GM21390 (cell line): Measurements from ENCODE around the gene PLEKHA7.

Experiments used
- ATAC-seq: cut with Tn5 transposase; IDR thresholded peaks from one replicate; pipeline ENCODE4 v1.9.1; 2021; ENCODE audit not compliant: unreplicated experiment

The PLEKHA7 gene

DNA sequence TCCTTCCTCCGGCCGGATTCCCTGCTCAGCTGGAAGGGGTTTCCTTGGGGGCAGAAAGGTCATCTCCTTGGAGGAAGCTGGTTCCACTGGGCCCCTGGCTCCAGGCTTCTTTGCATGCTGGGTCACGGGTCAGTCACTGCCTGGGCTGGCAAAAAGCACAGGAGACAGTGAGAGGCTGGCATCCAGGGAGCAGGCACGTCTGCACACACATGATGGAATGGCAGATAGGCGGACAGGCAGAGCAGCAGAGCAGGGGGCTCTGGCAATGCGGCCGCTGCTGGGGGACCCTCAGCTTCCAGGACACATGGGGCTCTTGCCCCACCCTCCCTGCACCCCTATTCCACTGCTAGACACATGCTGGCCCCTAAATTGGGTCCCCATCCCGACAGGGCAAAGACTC lies 235.3 kb downstream of the PLEKHA7 start:
- ATAC-seq: no peak

DNA sequence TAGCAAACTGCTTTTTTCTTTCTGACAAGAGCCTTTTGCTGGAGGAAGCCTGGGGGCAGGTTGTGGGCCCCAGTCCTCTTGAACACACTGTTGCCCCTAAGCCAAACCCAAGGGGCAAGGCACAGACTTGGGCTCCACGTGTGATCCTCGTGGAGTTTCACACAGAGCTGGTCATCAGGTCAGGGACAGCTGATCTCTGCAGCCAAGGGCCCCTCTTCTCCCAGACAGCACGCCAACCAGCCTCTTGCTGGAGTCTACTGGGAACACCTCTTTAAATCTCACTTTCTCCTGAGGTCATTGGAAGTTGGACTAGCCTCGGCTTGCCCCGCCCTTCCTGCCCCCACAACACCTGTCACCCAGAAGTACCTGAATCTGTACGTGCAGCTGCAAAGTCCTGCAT lies 235.9 kb downstream of the PLEKHA7 start:
- ATAC-seq: no peak

DNA sequence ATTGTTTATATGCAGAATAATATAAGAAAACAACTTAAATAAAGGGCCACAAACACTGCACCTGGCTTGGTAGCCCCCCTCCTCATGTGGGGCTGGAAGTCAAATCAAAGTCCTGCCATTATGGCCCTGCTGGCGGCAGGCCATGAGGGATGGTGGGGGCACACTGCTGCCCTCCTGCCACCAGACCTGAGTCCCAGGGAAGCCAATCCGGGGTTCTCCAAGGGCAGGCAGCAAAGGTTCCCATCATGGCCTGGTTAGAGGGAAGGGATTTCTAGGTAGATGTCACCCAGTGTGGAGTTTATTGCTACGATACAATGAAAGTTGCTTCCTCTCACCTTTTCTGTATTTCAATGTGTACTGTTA lies 236.6 kb downstream of the PLEKHA7 start:
- ATAC-seq: no peak

DNA sequence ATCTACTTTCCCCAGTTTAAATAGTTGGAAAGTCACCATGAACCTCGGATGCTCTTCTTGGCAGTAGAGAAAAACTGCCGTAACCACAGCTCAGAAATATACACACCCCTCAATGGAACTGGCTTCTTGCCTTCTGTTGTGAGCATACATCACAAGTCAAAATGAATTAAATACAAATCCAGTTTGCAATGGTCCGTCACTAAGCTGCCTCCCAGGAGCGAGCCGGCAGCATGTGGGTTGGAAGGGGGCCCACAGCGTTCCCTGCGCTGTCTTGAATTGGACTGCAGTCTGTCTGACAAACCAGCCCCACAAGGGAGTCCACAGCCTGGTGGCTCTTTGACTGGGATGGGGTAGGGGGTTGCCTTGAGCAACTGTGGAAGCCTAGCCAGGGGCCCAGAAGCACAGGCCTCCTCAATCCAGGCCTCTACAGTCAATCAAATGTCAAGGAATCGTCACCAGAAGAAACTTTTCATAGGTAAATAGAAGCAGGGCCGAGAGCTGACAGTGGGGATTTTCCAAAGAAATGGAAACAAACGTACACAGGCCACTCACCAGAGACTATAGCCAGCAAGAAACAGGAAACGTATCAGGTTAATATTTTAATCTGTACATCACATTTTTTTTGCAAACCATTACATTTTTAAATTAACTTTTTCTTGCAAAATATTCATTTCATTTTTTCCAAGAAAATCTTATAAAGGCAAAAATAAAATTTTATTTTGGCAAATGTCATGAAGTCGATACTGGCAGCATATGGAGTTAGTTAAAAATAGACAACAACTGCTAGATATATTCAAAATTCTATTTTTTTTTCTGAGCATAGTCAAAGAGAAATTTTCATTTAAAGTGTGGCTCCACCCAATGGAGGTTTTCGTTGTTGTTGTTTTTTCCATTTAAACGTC lies 237.3 kb downstream of the PLEKHA7 start:
- ATAC-seq: no peak

DNA sequence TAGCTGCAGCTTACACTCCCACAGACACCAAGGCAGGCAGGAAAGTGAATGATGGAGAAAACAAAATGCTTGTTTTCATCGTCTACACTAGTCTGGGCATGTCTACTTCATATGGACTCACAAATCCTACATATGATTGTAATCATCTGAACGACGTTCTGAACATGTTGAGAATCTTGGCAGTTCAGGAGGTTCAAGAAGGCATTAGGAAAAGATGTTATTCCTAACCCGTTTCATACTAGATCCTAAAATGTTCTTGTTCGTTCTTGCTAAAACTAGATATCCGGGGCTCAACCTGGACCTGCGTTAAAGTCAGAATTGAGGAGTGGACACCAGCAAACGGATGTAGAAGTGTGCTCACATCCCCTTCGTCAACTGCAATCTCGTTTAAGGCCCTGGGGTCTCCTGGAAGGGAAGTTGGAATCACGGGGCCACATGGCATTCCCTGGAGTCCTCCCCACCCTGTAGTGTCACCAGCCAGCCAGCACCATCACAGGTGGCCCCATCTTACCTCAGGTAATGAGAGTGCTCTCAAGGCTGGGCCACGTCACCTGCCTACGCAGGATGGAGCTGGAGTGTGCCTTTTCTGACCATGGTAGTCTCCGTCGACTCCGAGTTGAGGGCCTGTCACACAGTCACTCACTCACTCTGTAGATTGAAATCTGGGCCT lies 238.5 kb downstream of the PLEKHA7 start:
- ATAC-seq: no peak

DNA sequence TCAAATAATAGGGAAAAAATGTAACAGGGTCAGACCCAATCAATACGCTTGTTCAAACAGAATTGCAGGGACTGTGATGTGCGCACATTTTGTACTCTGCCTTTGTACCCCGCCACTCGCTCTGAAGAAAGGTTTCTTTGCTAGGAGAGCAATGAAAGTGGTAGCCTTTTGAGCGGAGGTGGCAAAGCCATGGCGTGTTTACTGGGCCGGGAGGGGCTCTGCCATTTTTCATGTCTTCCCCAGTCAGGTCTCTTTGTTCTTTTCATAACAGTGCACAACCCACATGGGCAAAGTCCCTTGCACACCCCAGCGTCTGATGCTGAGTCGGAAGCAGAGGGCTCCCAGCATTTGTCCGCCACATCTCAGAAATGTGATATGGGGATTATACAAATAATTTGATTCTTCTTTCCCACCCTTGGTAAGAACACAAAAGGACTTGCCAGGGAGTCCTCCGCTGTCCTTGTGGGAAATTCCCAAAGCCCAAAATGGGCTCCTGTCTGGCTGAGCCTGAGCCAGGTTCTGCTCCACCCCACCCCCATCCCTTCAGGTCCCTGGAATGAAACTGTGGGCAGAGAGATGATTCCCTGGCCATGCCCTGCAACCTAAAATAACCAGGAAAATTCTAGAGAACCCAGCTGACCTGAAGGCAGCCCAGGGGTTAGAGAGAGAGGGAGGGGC lies 239.1 kb downstream of the PLEKHA7 start:
- ATAC-seq: no peak

DNA sequence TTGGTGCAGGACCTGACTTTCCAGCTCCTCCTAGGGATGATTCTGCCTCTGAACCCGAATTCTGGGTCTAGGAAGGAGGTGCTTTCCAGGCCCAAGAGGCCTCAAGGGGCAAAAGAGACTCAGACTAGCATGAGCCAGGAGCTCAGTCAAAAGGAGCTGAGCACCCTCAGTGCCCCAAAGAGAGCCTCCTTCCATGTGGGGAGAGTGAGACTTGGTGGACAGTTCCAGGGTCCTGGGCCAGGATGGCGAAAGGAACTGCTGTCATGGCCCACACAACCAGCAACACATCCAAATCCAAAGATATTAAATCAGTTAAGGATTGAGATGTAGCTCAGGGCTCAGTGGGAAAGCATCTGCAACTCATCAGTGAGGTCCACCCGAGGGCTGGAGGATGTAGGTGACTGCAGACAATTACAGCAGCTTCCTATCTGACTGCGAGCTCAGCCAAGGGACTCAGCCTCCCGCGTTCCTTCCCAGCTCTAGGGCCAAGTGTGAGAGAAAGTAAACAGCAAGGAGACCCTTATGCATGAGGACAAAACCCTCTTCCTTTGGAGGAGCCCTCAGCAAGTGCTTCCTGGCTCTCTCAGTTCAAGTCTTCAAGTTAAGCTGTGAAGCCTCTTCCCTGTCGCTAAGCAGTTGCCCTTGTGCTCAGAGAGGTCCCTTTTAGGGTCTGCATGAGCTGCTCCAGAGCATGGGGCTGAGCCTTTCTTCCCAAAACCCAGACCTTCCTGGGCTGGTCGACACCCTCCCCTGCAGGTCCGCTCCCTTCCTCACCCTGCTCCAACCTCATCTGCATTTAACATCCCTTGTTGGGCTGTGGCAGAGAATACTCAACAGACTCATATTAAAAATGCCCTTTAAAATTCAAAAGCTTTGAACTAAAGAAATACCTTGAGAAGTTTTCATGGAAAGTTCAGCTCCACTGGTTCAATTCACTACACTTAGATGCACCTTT lies 240.0 kb downstream of the PLEKHA7 start:
- ATAC-seq: no peak

DNA sequence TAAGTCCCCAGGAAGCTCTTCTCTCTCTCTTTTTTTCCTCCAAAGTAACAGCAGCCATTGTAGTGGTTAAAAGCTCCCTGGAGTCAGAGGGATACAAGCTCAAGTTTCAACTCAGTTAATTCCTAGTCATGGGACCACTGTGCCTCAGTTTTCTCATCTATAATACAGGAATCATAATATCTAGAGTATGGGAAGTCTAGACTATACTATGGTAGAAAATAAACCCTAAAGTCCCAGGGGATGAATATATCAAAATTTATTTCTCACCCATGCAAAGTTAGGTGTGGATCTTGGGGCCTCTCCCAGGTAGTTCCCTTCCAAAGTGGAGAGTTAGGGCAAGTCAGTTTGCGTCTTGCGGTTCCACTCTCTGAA lies 242.1 kb downstream of the PLEKHA7 start:
- ATAC-seq: no peak

DNA sequence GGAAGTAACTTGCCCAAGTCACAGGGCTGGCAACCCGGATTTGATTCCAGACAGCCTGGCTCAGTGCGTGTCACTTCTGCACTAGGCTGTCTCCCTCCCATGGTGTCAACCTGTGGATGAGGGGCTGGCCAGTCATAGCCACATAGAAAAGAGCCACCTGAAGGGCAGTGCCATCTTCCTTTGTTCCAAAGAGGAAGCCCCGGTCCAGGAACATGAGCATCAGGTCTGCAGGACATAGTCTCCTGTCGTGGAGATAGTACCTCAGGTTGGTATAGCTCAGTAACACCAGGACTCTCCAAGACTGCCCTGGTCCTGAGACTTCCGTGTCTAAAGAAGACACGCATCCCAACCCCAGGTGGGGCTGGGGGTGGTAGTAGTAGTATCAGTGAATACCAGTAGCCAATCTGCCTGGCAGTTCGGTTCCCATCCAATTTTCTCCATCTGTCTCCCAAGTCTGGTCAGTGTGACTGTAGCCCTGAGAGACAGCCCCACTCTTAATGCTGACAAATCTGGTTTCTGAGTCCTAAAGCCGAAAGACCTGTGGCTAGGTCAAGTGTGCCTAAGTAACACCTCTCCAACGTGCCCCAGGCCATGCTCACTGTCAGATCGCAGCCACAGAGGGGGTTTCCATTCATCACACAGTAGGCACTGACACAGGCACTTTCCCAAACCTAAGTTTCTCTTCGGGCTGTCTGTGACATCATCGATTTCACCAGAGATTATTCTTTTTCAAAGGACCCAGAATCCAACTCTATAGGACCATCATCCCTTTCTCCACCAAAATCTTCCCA lies 242.7 kb downstream of the PLEKHA7 start:
- no peak for ATAC-seq

DNA sequence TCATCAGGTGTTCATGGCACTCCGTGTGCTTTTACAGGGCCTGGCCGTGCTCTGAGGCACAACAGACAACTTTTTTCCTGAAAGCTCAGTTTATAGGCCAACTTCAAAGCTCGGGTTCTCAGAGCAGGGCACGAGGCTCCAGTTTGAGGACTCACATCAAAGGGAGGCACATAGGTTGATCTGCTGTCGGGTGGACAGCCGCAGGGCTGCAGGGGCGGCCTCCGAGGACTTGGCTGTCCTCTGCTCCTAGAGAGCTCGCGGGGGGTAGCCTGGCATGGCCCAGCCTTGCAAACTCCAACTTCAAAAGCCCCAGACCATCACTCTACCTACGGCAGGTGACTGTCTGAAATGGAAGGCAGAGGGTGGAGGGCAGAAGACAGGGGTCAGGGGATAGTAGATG lies 244.2 kb downstream of the PLEKHA7 start:
- ATAC-seq: no peak

DNA sequence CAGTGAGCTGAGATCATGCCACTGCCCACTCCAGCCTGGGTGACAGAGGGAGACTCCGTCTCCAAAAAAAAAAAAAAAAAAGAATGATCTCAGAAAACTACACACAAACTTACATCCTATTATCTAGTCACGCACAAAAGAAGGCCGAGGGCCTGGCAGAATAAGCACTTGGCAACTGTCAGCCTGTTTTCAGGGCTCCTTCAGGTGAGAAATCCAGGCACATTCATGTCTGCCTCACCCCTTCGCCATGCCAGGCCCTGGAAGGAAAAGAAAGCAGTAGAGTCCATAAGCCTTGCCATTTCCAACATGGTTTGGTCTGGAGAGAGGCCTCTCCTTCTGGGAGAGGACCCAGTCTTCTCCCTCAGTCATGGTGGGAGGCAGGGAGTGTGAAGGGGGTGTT lies 244.8 kb downstream of the PLEKHA7 start:
- ATAC-seq: no peak

DNA sequence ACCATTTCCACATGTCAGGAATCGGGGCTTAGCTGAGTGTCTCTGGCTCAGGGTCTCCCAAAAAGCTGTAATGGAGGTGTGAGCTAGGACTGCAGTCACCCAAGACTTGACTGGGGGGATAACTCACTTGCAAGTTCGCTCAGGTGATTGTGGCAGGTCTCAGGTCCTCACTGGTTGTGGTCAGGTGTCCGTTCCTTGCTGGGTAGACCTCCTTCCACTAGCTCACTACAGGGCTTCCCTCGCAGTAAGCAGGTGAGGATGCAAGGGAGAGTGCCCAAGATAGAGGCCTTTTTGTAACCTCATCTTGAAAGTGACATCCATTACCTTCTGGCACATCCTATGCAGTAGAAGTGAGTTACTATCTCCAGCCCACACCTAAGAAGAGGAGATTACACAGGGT lies 246.3 kb downstream of the PLEKHA7 start:
- no peak for ATAC-seq

DNA sequence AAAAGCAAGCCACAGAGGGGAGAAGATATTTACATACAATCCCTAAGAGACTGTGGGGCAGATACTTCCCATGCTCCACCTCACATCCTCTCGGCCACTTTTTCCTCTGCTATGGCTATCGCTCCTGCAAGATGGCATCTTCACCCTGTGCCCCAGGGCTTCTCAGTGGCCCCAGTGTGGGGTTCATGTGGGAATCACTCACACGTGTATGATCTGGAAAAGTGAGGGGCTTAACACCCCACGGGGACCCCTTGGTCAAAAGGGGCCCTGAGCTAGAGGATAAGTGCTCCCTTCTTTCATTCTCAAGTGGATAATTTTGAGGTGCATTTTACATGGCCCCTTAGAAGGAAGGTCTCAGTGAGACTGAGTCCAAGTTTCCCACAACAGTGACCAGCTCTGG lies 247.1 kb downstream of the PLEKHA7 start:
- no peak for ATAC-seq

DNA sequence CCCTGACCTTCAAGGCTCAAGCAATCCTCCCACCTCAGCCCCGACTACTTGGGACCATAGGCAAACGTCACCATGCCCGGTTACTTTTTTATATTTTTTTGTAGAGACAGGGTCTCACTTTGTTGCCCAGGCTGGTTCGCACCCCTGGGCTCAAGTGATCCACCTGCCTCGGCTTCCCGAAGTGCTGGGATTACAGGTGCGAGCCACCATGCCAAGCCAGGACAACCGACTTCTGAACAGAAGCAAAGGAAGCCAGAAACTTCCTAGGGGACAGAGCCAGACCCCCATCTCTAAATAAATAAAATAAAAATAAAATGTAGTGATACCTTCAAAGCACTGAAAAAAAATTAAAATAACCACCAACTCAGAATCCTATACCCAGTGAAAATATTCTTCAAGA lies 249.3 kb downstream of the PLEKHA7 start:
- ATAC-seq: no peak

DNA sequence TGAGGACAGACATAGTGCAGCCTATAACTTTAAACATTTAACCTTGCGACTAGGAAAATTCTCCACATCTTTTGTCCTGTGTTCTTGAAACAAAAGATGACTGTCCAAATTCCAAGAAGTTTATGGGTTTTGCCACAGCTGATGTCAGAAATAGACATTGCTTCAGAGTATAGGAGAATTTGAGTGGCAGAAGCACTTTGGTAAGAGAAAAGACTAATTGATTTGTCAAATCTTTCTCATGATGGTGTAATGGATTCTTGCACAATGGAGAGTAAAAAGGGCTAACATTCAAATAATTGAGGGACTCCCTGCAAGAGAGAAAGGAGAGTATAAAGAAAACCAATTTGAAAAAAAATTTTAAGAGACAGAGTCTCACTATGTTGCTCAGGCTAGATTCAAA lies 250.5 kb downstream of the PLEKHA7 start:
- ATAC-seq: no peak

DNA sequence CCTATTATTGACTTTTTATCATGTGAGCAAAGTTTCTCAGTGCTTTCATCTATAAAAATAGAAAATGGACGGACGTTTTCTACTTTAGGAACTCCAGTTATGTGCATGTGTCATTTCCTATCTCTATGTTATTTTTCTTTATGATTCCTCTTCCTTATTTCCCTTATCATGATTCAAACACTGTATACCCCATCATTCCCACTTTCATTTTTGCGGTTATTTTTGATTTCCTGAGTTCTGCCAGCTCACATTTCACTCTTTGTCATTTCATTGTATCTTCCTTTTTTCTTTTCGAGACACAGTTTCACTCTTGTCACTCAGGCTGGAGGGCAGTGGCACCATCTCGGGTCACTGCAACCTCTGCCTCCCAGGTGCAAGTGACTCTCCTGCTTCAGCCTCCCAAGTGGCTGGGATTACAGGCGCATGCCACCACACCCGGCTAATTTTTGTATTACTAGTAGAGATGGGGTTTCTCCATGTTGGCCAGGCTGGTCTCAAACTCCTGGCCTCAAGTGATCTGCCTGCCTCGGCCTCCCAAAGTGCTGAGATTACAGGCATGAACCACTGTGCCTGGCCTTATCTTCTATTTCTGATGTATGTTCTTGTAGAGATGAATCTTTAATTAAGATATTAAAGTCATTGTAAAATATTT lies 254.2 kb downstream of the PLEKHA7 start:
- no peak for ATAC-seq

DNA sequence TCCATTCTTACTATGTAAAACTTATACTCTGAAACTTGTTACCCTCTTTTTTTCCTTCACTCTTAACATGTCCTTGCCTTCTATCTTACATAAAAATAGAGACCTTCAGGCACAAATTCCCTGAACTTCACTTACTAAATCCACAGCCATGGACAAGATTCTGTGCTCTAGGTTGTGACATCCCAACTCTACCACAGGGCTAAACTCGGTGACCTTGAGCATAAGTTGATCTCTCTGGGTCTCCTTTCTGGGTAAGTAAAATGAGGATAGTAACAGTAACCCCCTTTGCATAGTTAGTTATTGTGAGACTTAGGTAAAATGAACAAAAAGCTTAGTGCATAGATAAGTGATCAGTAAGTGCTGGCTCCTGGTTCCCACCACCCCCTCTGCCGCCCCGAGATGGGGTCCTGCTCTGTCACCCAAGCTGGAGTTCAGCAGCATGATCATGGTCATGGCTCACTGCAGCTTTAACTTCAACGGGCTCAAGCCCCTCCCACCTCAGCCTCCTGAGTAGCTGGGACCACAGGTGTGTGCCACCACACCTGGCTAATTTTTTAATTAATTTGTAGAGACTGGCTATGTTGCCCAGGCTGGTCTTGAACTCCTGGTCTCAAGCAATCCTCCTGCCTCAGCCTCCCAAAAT lies 255.7 kb downstream of the PLEKHA7 start:
- ATAC-seq: no peak

DNA sequence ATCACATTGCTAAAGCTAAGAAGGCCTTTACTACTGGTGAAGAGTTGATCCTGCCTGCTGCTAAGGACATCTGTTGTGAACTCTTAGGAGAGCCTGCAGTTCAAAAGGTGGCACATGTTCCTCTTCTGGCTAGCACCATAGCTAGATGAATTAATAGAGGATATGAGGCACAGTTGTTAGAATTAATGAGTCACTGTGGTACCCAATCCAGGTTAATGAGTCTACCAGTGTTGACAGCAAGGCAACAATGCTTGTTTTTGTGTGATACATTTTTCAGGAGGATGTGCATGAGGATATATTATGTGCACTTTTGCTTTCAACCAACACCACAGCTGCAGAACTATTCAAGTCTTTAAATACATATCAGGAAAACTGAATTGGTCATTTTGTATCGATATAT lies 263.8 kb downstream of the PLEKHA7 start:
- no peak for ATAC-seq

DNA sequence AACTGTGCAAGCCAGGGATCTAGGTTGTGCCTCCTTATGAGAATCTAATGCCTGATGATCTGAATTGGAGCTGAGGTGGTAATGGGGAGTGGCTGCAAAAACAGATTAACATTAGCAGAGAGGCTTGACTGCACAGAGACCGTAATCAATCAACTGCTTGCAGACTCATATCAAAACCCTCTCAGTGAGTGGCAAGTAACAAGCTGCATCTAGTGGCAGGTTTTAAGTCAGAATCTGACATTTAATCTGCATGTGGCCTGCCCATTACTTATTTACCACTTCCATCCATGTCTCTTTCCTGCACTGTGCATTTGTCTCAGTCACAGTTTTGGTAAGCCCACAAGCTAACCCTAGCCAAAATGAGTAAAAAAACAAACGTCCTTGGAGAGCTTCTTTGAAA lies 264.5 kb downstream of the PLEKHA7 start:
- no peak for ATAC-seq
